K562 (cell line): ENCODE measurements around the gene SOX8. TPM values are rescaled to one million over a fixed set of nuclear protein-coding genes. Genes with fewer than 3 reads are reported as not detected.

ENCODE experiments used
- ATAC-seq: fragments of 200-7000 bp; cut with Tn5 transposase; 3 replicates; pipeline ENCODE4 v1.9.1; 2020; ENCODE audit warnings: moderate library complexity
- BruUV-seq: library from RNA; stranded (reverse); fragments of 400-500 nt; replicated peaks from 2 replicates; lab custom pipeline; 2021; lab: Mats Ljungman, UMichigan
- CTCF ChIA-PET: fragments of 300-600 bp; formaldehyde crosslinking; extraction: SDS; loops from one replicate; lab custom pipeline; 2021; ENCODE audit warnings: low intra/inter-chr PET ratio; lab: Yijun Ruan, JAX
- POLR2A ChIA-PET: fragments of 300-600, 350-650 bp; sonication (Branson Sonifier 250); formaldehyde crosslinking; extraction: SDS; loops from one replicate; lab custom pipeline; 2021; ENCODE audit warnings: antibody characterized with exemption, inconsistent platforms; lab: Yijun Ruan, JAX
- DNase-seq, 4 experiments: peaks; one replicate each; pipeline versions ENCODE4 v3.0.0 to v3.0.0-alpha.2; 2011 to 2018; ENCODE audit warnings: low spot score in 3 of 4, mixed read lengths in 3 of 4; ENCODE audit errors: extremely low read depth in 1 of 4
- FAIRE-seq: peaks from 2 replicates; lab custom pipeline; 2011; peaks lifted over from hg19 to GRCh38; lab: Jason Lieb, UNC
- H2AFZ ChIP-seq: 2 replicates; pipeline ENCODE4 v1.6.0; 2011; ENCODE audit warnings: low read depth, low read length, control low read depth, inconsistent platforms
- H3K27ac ChIP-seq: fragments of 200-600 bp; 3 replicates; pipeline ENCODE4 v1.8.0; 2011; ENCODE audit warnings: low read depth, mild to moderate bottlenecking, control low read depth, inconsistent platforms, low read length, moderate library complexity, mixed read lengths; ENCODE audit errors: extremely low read depth
- H3K27me3 ChIP-seq, 2 experiments: fragments of 300-600 bp in 1 of 2; 2 replicates in 1 of 2; 3 replicates in 1 of 2; pipeline versions ENCODE4 v1.6.0 to v1.8.0; 2011; ENCODE audit warnings: inconsistent platforms in 2 of 2, low read length in 2 of 2, mild to moderate bottlenecking in 1 of 2, mixed read lengths in 1 of 2, moderate library complexity in 1 of 2; ENCODE audit not compliant: control insufficient read depth in 2 of 2, insufficient read depth in 2 of 2
- H3K36me3 ChIP-seq: fragments of 300-600 bp; 3 replicates; pipeline ENCODE4 v1.8.0; 2011; ENCODE audit warnings: mild to moderate bottlenecking, low read length, inconsistent platforms; ENCODE audit not compliant: control insufficient read depth, insufficient read depth
- H3K4me1 ChIP-seq, 2 experiments: fragments of 200-600 bp in 1 of 2; replicated peaks in 1 of 2; 2 replicates in 1 of 2; 3 replicates in 1 of 2; pipeline versions ENCODE4 v1.5.1 to v1.8.0; 2011; ENCODE audit warnings: inconsistent platforms in 2 of 2, low read length in 2 of 2, mild to moderate bottlenecking in 1 of 2, mixed read lengths in 1 of 2, moderate library complexity in 1 of 2; ENCODE audit not compliant: control insufficient read depth in 2 of 2, insufficient read depth in 2 of 2
- H3K4me2 ChIP-seq: 2 replicates; pipeline ENCODE4 v1.6.1; 2011; ENCODE audit warnings: low read length, control low read depth, inconsistent platforms, mixed read lengths; ENCODE audit not compliant: insufficient read depth
- H3K4me3 ChIP-seq: fragments of 200-600 bp; sonication (generic), shearing (Covaris generic); 2 replicates; pipeline ENCODE4 v1.5.1; 2016; ENCODE audit warnings: control low read depth, inconsistent platforms
- H3K79me2 ChIP-seq: fragments of 200-600 bp; 3 replicates; pipeline ENCODE4 v1.8.0; 2011; ENCODE audit warnings: low read length, inconsistent platforms; ENCODE audit not compliant: control insufficient read depth, insufficient read depth
- H3K9ac ChIP-seq, 2 experiments: 2 replicates each; pipeline versions ENCODE4 v1.6.0 to v1.6.1; 2011; ENCODE audit warnings: low read depth in 2 of 2, low read length in 2 of 2, control low read depth in 1 of 2, inconsistent platforms in 1 of 2, mild to moderate bottlenecking in 1 of 2, mixed read lengths in 1 of 2; ENCODE audit not compliant: insufficient read depth in 1 of 2
- H3K9me1 ChIP-seq: one replicate; pipeline ENCODE4 v1.6.0; 2011; ENCODE audit warnings: inconsistent platforms, mild to moderate bottlenecking, low read length, moderate library complexity; ENCODE audit not compliant: control insufficient read depth, insufficient read depth
- H3K9me3 ChIP-seq: replicated peaks from 2 replicates; pipeline ENCODE4 v1.5.1; 2011; ENCODE audit warnings: low read depth, low read length, inconsistent platforms; ENCODE audit not compliant: control insufficient read depth, insufficient read depth
- H4K20me1 ChIP-seq: replicated peaks from 2 replicates; pipeline ENCODE4 v1.6.1; 2011; ENCODE audit warnings: low read length, inconsistent platforms, mixed read lengths; ENCODE audit not compliant: control insufficient read depth, insufficient read depth
- BRCA1 ChIP-seq, 2 experiments: fragments of 450-650 bp in 1 of 2; sonication (generic) in 1 of 2; formaldehyde crosslinking in 1 of 2; IDR thresholded peaks; 2 replicates each; pipeline versions ENCODE4 v1.5.0 to v1.6.1; 2017 to 2020; ENCODE audit warnings: mild to moderate bottlenecking in 1 of 2, missing genetic modification reagents in 1 of 2
- GABPB1 ChIP-seq: sonication (generic); formaldehyde crosslinking; IDR thresholded peaks from 2 replicates; pipeline ENCODE4 v1.8.0; 2022; ENCODE audit warnings: mild to moderate bottlenecking, missing genetic modification reagents
- GTF2F1 ChIP-seq: IDR thresholded peaks from 2 replicates; pipeline ENCODE4 v1.6.1; 2011; ENCODE audit warnings: low read depth, low read length, improper control_type of control experiment
- PCBP1 ChIP-seq: fragments of 200-400 bp; formaldehyde crosslinking; IDR thresholded peaks from 2 replicates; pipeline ENCODE4 v1.6.1; 2018; ENCODE audit warnings: mild to moderate bottlenecking, low read depth, low read length; ENCODE audit not compliant: poor library complexity, severe bottlenecking
- RAD21 ChIP-seq, 2 experiments: fragments of 250-450 bp in 1 of 2; fragments of 450-650 bp in 1 of 2; sonication (Bioruptor Pico) in 1 of 2; formaldehyde crosslinking in 1 of 2; IDR thresholded peaks in 1 of 2; conservative IDR thresholded peaks in 1 of 2; 2 replicates each; pipeline versions ENCODE4 v1.4.0 to v1.8.0; 2020 to 2022; ENCODE audit warnings: mild to moderate bottlenecking in 2 of 2, moderate library complexity in 1 of 2
- WGBS: fragments of 100-300 bp; shearing (Covaris generic); methylation state at CpG from one replicate; pipeline ENCODE4 v1.1.6; 2016; ENCODE audit warnings: low coverage, mixed read lengths; ENCODE audit not compliant: insufficient coverage; ENCODE audit errors: missing lambda C conversion rate; 5-methylcytosine and 5-hydroxymethylcytosine counted together
- in situ Hi-C: fragments of 300-500 bp; cut with MboI; formaldehyde crosslinking; loops from 4 replicates; pipeline ENCODE4 v1.15.0; 2018; ENCODE audit warnings: inconsistent platforms, mixed read lengths
- intact Hi-C: fragments of 100-400 bp; cut with micrococcal nuclease; formaldehyde crosslinking; loops from 2 replicates; pipeline ENCODE4 v1.14.2; 2022
- polyA plus RNA-seq, 8 experiments: library from polyadenylated mRNA; depleted of rRNA in 4 of 8; stranded (reverse) in 5 of 8; unstranded in 3 of 8; fragments of >200 nt; fragmentation: Nextera tagmentation in 2 of 8; fragmentation: Illumina TruSeq in 1 of 8; extraction: Ambion mirVana in 2 of 8; extraction: Trizol in 1 of 8; gene quantifications; 2 replicates each; pipeline versions ENCODE4 v1.2.1 to v1.2.3, GENCODE V29; 2011 to 2014; ENCODE audit warnings: inconsistent platforms in 1 of 8, missing spikeins in 1 of 8
- total RNA-seq, 7 experiments: library from RNA; depleted of rRNA in 6 of 7; stranded (reverse); fragments of >200 nt in 6 of 7; fragmentation: Illumina TruSeq in 2 of 7; extraction: Trizol in 2 of 7; gene quantifications; 2 replicates each; pipeline versions ENCODE4 v1.2.1 to v1.2.3, GENCODE V29; 2011 to 2021; ENCODE audit warnings: low replicate concordance in 1 of 7
- TF ChIP-seq, protein P1 (sequence below), 3 experiments: IDR thresholded peaks in 2 of 3; conservative IDR thresholded peaks in 1 of 3; 2 replicates each; pipeline ENCODE4 v1.5.1; 2011 to 2012; ENCODE audit warnings: low read length in 3 of 3, mild to moderate bottlenecking in 3 of 3, control low read depth in 2 of 3, improper control_type of control experiment in 1 of 3, inconsistent platforms in 1 of 3, low read depth in 1 of 3, mixed read lengths in 1 of 3, moderate library complexity in 1 of 3; ENCODE audit not compliant: insufficient read depth in 2 of 3

Gene SOX8
- total and polyA plus RNA-seq, 9 of the 15 experiments (the other 6 are each of a cell fraction or from before 2014, with no cell fraction given) = 0.07 to 0.15 (median 0.15) TPM; not detected in 6

DNA sequence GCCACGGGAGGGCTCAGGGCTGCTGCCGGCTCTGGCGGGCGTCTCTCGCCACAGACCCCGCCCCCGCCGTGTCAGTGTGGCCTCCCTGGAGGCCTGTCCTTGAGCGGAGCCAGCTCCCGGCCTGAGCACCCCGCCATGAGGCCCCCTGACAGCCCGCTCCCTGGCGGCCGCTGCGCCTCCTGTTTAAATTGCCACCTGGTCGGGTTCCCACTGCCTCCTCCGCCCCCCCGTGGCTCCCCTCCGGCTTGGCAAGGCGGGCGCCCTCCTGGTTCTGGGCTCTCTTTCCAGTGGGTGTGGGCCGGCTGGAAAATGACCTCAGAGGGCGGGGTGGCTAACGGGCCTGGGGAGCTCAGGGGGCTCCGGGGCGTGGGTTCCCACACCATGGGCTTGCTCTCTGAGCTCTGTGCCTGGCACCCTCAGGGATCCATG is 48.9 kb downstream of the SOX8 start:
- Histone ChIP-seq H4K20me1 (peaks cover 12% of the 10 kb centered on the region; the same call in 1 of the 2 replicates), H2AFZ (no peak overlapping the region), H3K4me2 (no peak overlapping the region), H3K36me3 (no peaks in the 10 kb centered on the region), H3K9me1 (no peaks in the 10 kb centered on the region), H3K9ac (no peak overlapping the region), H3K4me3 (no peak overlapping the region), H3K27ac (no peak overlapping the region), H3K79me2 (no peaks in the 10 kb centered on the region), H3K9me3 (no peaks in the 10 kb centered on the region), H3K27me3 (peaks cover 21 to 63% of the 10 kb centered on the region in 2 experiments; a peak in 3 of 5 replicates), H3K4me1 (peaks cover 0 to 19% of the 10 kb centered on the region in 2 experiments; a peak in 2 of 5 replicates)
- BruUV-seq = no TSS peak
- TF ChIP-seq GABPB1 (CRISPR knock-in tag) (no peak), PCBP1 (peak; percentile 31), GTF2F1 (no peak), BRCA1 (IDR thresholded peaks at IDR 0.05) (no peak), BRCA1 (CRISPR knock-in tag; IDR thresholded peaks at IDR 0.05) (no peak), RAD21 (CRISPR knock-in tag; conservative IDR thresholded peaks at IDR 0.05 in 1 of 2, IDR thresholded peaks at IDR 0.05 in 1 of 2) (no peak)
- TF ChIP-seq, protein P1, sequence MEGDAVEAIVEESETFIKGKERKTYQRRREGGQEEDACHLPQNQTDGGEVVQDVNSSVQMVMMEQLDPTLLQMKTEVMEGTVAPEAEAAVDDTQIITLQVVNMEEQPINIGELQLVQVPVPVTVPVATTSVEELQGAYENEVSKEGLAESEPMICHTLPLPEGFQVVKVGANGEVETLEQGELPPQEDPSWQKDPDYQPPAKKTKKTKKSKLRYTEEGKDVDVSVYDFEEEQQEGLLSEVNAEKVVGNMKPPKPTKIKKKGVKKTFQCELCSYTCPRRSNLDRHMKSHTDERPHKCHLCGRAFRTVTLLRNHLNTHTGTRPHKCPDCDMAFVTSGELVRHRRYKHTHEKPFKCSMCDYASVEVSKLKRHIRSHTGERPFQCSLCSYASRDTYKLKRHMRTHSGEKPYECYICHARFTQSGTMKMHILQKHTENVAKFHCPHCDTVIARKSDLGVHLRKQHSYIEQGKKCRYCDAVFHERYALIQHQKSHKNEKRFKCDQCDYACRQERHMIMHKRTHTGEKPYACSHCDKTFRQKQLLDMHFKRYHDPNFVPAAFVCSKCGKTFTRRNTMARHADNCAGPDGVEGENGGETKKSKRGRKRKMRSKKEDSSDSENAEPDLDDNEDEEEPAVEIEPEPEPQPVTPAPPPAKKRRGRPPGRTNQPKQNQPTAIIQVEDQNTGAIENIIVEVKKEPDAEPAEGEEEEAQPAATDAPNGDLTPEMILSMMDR (IDR thresholded peaks at IDR 0.05 in 2 of 3, conservative IDR thresholded peaks at IDR 0.05 in 1 of 3; ENCODE audit: insufficient read depth in 2 of 3, low read depth in 1 of 3, low read length in 3 of 3) = peak in 1 of 3 experiments; percentile 41; a peak in 2 of 6 replicates
- ATAC-seq = no peak
- in situ Hi-C loops (no loop called here), intact Hi-C loops (no loop called here)
- no peak for FAIRE-seq
- 5% methylated on average over 19 of the region's 26 CpGs for WGBS
- ChIA-PET CTCF (no interaction called here), POLR2A (no interaction called here)
- peak in 2 of 4 experiments; percentile 42 to 55 for DNase-seq
